NCI-H748 treated with DMSO at 0.1 percent for 48 hours (cell line): Measurements from ENCODE around the gene STAT6.

Experiments used
- DNase-seq: peaks from one replicate; lab custom pipeline; 2025; lab: John Stamatoyannopoulos, UW

Gene STAT6

GRCh38 chr12:57101892-57102695 is 9.1 kb downstream of the STAT6 start:
- DNase-seq = no peak

GRCh38 chr12:57099766-57100165 is 11.4 kb downstream of the STAT6 start:
- DNase-seq = no peak

- DNase-seq = no peak
These were observed 12.0 kb downstream of the STAT6 start for GRCh38 chr12:57099047-57099714.

- no peak for DNase-seq
These were observed 12.6 kb downstream of the STAT6 start for GRCh38 chr12:57098546-57098945.

- DNase-seq = no peak
These were observed 13.7 kb downstream of the STAT6 start for GRCh38 chr12:57097554-57097835.

GRCh38 chr12:57096748-57097553 is 14.2 kb downstream of the STAT6 start:
- no peak for DNase-seq

- no peak for DNase-seq
These were observed 15.0 kb downstream of the STAT6 start for GRCh38 chr12:57096099-57096572.

GRCh38 chr12:57095440-57095839 is 15.7 kb downstream of the STAT6 start:
- DNase-seq = no peak

GRCh38 chr12:57094208-57095160 is 16.7 kb downstream of the STAT6 start:
- DNase-seq = no peak

- no peak for DNase-seq
These were observed 17.6 kb downstream of the STAT6 start for GRCh38 chr12:57093415-57094207.

- peak; percentile 8 for DNase-seq
These were observed 18.2 kb downstream of the STAT6 start for GRCh38 chr12:57092876-57093414.

- DNase-seq = no peak
These were observed 18.7 kb downstream of the STAT6 start for GRCh38 chr12:57092529-57092862.

- no peak for DNase-seq
These were observed 19.3 kb downstream of the STAT6 start for GRCh38 chr12:57091638-57092528.

GRCh38 chr12:57090924-57091637 is 20.1 kb downstream of the STAT6 start:
- DNase-seq = no peak

GRCh38 chr12:57090490-57090889 is 20.7 kb downstream of the STAT6 start:
- no peak for DNase-seq

GRCh38 chr12:57089271-57090245 is 21.6 kb downstream of the STAT6 start:
- no peak for DNase-seq

- DNase-seq = peak; percentile 65
These were observed 22.6 kb downstream of the STAT6 start, which contains the start of gene NAB2 for GRCh38 chr12:57088354-57089270. Gene NAB2 (plus strand): TSS chr12:57089114. CDS start chr12:57089272, 158 bp downstream.
